ENCODE measurements around the gene ST6GALNAC3.

DNA sequence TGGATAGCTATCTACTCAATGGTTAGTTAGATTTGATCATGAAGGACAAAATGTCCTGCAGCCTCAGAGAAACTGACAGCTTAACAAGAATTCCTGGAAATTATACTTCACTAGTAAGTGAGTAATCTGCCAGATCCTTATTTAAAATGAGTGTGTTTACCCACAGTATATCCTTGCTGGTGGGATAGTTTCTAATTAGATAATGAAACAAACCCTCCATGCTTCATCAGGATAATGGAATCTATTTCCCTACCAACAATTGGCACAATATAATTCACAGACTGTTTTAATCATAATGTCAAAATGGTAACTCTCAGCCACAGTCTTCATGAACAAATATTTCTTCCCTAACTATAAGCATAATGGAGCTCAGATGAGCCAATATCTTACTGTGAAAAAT is 553.4 kb downstream of the ST6GALNAC3 start:
- TF ChIP-seq, protein P1, sequence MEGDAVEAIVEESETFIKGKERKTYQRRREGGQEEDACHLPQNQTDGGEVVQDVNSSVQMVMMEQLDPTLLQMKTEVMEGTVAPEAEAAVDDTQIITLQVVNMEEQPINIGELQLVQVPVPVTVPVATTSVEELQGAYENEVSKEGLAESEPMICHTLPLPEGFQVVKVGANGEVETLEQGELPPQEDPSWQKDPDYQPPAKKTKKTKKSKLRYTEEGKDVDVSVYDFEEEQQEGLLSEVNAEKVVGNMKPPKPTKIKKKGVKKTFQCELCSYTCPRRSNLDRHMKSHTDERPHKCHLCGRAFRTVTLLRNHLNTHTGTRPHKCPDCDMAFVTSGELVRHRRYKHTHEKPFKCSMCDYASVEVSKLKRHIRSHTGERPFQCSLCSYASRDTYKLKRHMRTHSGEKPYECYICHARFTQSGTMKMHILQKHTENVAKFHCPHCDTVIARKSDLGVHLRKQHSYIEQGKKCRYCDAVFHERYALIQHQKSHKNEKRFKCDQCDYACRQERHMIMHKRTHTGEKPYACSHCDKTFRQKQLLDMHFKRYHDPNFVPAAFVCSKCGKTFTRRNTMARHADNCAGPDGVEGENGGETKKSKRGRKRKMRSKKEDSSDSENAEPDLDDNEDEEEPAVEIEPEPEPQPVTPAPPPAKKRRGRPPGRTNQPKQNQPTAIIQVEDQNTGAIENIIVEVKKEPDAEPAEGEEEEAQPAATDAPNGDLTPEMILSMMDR (conservative IDR thresholded peaks at IDR 0.05; ENCODE audit: low read length), result no peak
- no peak for TF ChIP-seq EZH2phosphoT487 (IDR thresholded peaks at IDR 0.05; ENCODE audit: borderline replicate concordance)

Measured in Loucy (cell line).